SIG-M5 treated with dmso at 0.1 percent for 504 hours (cell line): ENCODE data around the gene WDR33.

ENCODE experiments used
- DNase-seq: peaks from one replicate; lab custom pipeline; 2025; ENCODE audit not compliant: unreplicated experiment; lab: John Stamatoyannopoulos, UW

WDR33 gene

DNA sequence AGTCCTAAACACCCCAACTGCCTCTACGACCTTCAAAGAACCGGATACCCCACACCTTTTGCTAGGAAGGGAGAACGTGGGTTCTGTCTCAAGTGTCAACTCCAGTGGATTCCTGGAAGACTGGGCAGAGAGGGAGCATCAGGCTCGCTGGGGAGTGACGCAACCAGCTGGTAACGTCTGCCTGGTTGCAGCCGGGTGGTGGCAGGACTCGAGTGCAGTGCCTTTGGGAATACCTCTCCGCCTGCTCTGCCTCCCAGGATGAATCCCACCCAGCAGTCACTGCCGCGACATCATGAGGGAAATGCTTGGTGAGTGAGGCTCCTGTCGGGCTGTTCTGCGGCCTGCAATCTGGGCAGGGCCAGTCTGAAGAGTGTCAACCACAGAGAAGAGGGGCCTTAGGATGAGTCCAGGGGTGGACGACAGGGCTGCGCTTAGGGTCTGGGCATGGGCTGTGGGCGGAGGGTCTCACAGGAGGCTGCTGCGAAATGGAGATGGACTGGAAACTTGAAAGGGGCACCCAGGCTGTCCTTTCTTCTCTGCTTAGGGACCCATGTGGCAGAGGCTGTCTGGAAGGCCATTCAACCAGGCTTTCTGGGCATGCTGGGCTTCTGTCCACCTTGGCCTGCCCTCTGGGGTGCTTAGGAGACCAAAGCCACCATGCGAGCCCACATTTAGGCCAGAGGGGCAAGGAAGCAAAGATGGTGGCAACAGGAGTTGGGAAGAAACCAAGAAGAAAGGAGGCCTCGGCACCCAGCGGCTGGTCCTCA is 152.1 kb downstream of the WDR33 start:
- no peak for DNase-seq

DNA sequence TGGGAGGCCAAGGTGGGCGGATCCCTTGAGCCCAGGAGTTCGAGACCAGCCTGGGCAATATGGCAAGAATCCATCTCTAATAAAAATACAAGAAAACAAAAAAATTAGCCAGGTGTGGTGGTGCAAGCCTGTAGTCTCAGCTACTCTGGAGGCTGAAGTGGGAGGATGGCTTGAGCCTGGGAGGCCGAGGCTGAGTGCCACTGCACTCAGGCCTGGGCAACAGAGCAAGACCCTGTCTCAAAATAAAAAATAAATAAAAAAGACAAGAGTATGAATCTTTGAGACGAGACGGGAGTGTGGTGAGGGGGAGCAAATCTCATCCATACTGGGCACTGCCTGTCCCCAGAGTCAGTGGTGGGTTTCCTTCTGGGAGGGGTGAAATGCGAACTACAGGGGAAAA is 152.8 kb downstream of the WDR33 start:
- no peak for DNase-seq

DNA sequence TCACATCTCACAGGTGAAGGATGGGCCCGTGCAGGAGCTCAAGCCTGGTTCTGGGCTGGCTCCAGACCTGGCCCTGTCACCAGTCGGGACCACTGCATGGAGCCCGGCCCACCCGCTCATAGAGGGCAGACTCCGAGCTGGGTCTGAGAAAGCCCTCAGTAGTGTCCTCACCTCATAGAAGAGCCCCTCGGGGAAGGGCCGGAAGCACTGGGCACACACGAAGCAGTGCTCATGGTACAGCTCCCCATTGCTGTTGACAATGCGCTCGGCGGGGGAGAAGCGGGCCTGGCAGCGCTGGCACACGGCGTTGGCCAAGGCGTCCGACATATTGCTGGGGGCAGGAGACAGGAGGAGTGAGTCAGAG is 153.8 kb downstream of the WDR33 start:
- DNase-seq = no peak

DNA sequence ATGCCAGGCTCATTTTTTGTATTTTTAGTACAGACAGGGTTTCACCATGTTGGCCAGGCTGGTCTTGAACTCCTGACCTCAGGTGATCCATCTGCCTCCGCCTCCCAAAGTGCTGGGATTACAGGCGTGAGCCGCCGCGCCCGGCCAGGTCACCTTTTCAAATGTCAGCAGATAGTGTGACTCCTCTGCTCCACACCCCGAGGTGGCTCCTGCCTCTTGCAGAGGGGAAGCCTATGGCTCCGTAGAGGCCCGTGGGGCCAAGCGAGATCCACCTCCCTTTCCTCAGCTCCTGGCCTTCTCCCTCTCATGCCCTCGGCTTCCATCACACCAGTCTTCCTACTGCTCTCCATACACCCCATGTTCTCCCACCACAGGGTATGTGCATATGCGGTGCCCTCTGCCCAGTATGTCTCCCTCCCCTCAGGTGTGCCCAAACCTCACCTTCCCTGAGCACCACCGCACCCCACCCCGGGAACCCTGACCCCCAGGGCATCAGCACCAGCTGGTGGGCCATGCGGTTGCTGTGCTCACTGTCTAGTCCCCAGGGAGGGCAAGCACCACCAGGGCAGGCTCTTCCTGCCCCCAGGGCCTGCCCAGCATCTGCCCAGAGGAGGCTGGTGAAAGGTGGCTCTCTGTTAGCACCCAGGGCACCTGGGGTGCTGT is 154.3 kb downstream of the WDR33 start:
- DNase-seq = no peak

DNA sequence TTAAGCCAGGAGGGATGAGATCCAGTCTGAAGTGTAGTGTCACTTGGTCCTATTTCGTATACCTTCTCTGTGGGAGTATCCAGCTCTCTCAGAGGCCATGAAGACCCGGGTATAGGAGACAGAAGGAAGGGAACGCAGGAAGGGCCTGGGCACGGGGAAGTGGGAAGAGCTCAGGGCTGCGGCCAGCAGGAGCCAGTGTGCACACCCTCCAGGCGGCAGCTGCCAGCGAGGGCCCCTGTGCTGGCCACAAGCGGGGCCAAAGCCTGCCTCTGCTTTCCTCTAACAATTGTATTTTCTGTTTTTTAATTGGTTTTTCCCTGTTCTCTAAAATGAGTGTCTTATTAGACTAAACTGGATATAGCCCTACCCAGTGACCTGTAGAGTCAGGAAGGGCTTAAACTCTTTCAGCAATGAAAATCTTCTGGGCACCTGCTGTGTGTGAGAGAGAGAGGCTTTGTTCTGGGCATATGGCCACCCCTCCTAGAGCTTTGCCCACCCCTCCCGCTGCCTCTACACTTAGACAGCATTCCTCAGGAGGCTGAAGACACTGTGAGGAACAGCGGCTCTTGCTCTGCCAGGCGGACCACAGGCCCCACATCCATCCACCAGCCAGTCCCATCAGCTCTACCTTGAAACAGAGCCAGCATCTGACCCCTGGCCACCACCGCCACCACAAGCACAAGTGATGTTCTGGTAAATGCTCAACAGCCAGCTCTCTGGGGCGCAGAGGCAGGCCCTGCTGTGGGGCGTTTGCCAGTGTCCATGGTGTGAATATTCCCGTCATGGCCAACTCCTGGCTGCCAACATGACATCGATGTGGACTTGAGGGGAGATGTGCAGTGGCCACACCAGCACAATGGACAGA is 155.5 kb downstream of the WDR33 start:
- DNase-seq = no peak

DNA sequence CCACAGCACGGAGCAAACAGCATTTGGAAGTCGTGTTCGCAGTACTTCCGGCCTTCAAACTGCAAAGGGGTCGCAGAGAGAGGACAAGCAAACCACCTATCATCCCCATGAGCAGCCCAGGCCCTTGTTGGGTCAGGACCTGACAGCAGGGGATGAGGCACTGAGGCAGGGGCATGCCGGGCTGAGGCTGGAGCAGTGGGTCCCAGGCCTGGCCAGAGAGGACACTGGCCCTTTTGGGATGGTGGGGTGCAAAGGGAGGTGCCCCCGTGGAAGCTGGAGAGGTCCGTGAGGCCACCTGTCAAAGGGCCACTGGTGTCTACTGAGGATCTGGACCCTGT is 156.2 kb downstream of the WDR33 start:
- no peak for DNase-seq

DNA sequence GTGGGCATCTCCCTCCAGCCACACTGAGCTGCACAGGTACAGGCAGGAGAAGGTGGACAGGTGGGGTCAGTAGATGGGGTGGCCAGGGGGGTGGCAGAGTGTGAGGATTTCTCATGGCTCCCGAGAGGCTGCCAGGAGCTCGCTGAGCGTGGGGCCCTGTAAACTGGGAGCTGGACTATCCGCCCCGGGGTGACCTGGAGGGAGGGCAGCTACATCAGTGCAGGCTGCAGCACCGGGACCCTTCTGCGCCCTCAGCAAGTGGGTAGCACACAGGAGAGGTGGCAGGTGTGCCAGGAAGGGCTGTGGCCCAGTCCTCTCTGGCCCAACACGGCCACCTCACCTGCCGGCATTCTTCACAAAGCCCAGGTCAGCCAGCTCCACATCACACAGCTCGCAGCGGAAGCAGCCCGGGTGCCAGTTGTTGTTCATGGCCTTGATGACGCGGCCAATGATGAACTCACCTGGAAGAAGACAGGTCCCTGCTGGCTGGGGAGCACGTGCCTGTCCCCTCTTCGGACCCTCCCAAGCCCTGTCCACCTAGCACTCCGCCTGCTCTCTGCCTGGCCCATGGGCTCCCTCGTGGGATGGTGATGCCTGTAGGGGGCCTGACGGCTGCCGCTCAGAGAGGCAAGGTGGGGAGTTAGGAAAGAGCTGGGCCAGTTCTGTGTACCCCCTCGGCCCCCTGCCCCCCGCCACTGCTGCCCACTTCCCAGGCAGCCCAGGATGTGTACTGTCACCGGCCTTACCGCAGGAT is 156.7 kb downstream of the WDR33 start:
- no peak for DNase-seq

DNA sequence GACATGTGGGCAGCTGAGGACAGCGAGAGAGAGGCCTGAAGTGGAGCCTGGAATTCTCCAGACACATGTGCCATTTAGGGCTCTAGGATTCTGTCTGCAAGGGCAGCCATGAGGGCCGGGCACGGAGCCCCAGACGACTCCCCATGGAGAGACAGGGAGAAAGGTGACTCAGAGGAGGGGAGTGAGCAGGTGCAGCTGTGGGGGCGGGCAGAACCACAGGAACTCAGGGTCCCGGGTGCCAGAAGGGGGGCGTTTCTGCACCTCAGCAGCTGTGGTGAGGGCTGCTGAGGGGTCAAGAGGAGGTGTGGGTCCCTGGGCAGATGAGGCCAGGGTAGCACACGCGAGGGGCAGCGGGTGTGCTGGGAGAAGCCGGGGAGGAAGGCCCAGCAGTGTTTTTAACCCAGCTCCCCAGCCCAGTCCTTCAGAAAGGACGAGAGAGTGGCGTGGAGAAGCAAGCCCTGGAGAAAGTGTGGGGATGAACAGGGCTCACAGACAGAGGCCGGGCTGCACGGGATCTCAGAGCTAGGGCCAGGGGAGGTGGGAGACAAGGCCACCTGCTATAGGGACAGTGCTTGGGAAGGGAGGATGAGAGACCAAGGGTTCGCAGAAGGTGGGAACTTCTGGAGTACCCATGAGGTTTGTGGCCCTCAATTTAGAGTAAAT is 157.4 kb downstream of the WDR33 start:
- DNase-seq = no peak

DNA sequence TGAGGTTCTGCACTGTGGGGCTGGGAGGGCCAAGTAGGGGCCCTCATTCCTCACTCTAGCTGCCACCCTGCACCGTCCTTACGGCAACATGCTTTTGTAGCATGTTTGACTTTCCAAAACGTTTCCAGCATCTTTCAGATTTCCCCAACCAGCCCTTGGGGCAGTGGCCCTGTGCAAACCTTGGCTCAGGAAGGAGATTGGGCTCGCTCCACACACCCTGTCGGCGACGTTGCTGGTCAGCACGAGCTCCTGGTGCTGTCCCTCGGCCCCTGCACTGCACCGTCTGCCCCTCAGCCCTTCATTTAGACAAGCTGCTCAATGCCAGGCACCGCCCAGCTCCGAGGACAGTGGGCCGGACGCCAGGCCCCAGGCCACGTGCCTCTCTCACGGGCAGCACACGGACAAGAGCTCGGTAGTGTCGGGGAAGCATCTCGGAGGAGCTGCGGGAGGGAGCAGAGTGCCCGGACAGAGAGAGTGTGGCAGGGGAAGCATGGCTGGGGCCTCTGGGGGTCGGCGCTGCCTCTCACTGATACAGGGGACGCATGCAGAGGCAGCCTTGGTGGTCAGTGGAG is 158.1 kb downstream of the WDR33 start:
- DNase-seq = no peak

DNA sequence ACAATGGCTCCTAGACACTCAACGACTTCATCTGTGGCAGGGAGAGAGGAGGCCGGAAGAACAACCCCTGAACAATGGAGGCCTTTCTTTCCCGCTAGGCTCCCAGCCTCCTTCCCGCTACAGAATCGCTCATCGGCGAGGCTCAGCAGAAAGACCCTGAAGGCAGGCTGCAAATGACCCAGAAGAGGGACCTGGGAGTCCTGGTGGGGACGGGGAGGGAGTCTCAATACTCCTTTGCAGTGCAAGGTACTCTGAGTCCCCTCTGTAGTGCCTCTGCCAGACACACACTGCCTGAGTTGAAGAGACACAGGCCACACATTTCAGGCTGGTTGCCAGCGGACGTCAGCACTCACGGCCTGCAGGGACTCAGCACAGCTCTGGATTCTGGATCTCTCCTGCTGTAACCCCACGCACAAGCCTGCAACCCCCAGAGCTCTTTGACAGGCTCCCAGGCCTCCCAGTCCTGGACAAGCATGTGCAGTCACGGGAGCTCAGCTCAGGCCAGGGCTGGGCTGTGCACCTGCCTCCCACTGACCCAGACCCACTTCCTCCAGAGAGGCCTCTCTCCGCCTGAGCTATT is 158.9 kb downstream of the WDR33 start:
- DNase-seq = no peak

DNA sequence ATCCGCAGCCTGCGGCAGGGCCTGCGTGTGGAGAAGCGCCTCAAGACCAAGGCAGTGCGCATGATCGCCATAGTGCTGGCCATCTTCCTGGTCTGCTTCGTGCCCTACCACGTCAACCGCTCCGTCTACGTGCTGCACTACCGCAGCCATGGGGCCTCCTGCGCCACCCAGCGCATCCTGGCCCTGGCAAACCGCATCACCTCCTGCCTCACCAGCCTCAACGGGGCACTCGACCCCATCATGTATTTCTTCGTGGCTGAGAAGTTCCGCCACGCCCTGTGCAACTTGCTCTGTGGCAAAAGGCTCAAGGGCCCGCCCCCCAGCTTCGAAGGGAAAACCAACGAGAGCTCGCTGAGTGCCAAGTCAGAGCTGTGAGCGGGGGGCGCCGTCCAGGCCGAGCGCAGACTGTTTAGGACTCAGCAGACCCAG is 159.6 kb downstream of the WDR33 start:
- no peak for DNase-seq
